IMR-90 (cell line): Measurements from ENCODE around the gene ASTN2. TPM values are rescaled to one million over a fixed set of nuclear protein-coding genes. Genes with fewer than 3 reads are reported as not detected.

Experiments used
- ATAC-seq: fragments of 200-7000 bp; cut with Tn5 transposase; 2 replicates; pipeline ENCODE4 v1.9.1; 2020; ENCODE audit warnings: low read depth, mild to moderate bottlenecking, moderate library complexity
- BruUV-seq: library from RNA; stranded (reverse); fragments of 400-500 nt; replicated peaks from 2 replicates; lab custom pipeline; 2021; lab: Mats Ljungman, UMichigan
- CTCF ChIA-PET: fragments of 300-600 bp; formaldehyde crosslinking; extraction: SDS; loops from one replicate; lab custom pipeline; 2021; ENCODE audit warnings: antibody characterized with exemption; lab: Yijun Ruan, JAX
- POLR2A ChIA-PET: fragments of 300-600 bp; sonication (Branson Sonifier 250); formaldehyde crosslinking; loops from one replicate; lab custom pipeline; 2022; ENCODE audit warnings: antibody characterized with exemption; ENCODE audit not compliant: unreplicated experiment; lab: Charles Lee
- DNase-seq: peaks from one replicate; pipeline ENCODE4 v3.0.0; 2013
- H2AFZ ChIP-seq: replicated peaks from 2 replicates; pipeline ENCODE3; 2013; ENCODE audit warnings: low read length, mild to moderate bottlenecking; ENCODE audit not compliant: poor library complexity
- H2AK5ac ChIP-seq: 2 replicates; pipeline ENCODE4 v1.6.1; 2013; ENCODE audit warnings: low read depth, low read length, inconsistent platforms
- H2AK9ac ChIP-seq: replicated peaks from 2 replicates; pipeline ENCODE3; 2013; ENCODE audit warnings: mild to moderate bottlenecking, low read depth, low read length, moderate library complexity; ENCODE audit not compliant: poor library complexity
- H2BK120ac ChIP-seq: 2 replicates; pipeline ENCODE4 v1.6.1; 2013; ENCODE audit warnings: low read depth, low read length, inconsistent platforms
- H2BK15ac ChIP-seq: 3 replicates; pipeline ENCODE4 v1.6.1; 2013; ENCODE audit warnings: low read depth, low read length, inconsistent platforms
- H2BK20ac ChIP-seq: 2 replicates; pipeline ENCODE4 v1.6.1; 2013; ENCODE audit warnings: low read depth, mild to moderate bottlenecking, inconsistent platforms, low read length, moderate library complexity
- H2BK5ac ChIP-seq: 2 replicates; pipeline ENCODE4 v1.6.1; 2013; ENCODE audit warnings: mild to moderate bottlenecking, low read depth, low read length, inconsistent platforms; ENCODE audit not compliant: poor library complexity, severe bottlenecking
- H3K14ac ChIP-seq: replicated peaks from 2 replicates; pipeline ENCODE4 v1.6.1; 2013; ENCODE audit warnings: low read depth, low read length, inconsistent platforms
- H3K18ac ChIP-seq: 2 replicates; pipeline ENCODE4 v1.6.1; 2013; ENCODE audit warnings: low read depth, low read length, control low read depth
- H3K23ac ChIP-seq: 2 replicates; pipeline ENCODE4 v1.6.1; 2013; ENCODE audit warnings: low read depth, low read length, inconsistent platforms
- H3K27ac ChIP-seq: 2 replicates; pipeline ENCODE4 v1.5.1; 2013; ENCODE audit warnings: mild to moderate bottlenecking, control low read depth, low read length; ENCODE audit not compliant: insufficient read depth
- H3K27me3 ChIP-seq: 2 replicates; pipeline ENCODE4 v1.6.1; 2013; ENCODE audit warnings: low read length; ENCODE audit not compliant: control insufficient read depth, insufficient read depth
- H3K36me3 ChIP-seq: 2 replicates; pipeline ENCODE4 v1.6.1; 2013; ENCODE audit warnings: low read length, mixed read lengths; ENCODE audit not compliant: control insufficient read depth, insufficient read depth
- H3K4ac ChIP-seq: 2 replicates; pipeline ENCODE4 v1.6.1; 2013; ENCODE audit warnings: low read depth, low read length, inconsistent platforms
- H3K4me1 ChIP-seq: 2 replicates; pipeline ENCODE4 v1.6.1; 2013; ENCODE audit warnings: low read length, mixed read lengths; ENCODE audit not compliant: control insufficient read depth, insufficient read depth
- H3K4me2 ChIP-seq: 2 replicates; pipeline ENCODE4 v1.6.1; 2013; ENCODE audit warnings: low read depth, mild to moderate bottlenecking, control low read depth, low read length, moderate library complexity
- H3K4me3 ChIP-seq: 2 replicates; pipeline ENCODE4 v1.5.1; 2013; ENCODE audit warnings: low read depth, mild to moderate bottlenecking, control low read depth, low read length, moderate library complexity; ENCODE audit not compliant: insufficient read depth
- H3K56ac ChIP-seq: 2 replicates; pipeline ENCODE4 v1.6.1; 2013; ENCODE audit warnings: low read length, inconsistent platforms; ENCODE audit not compliant: insufficient read depth; ENCODE audit errors: extremely low read depth
- H3K79me1 ChIP-seq, 2 experiments: 2 replicates each; pipeline ENCODE4 v1.6.1; 2013; ENCODE audit warnings: low read length in 2 of 2, inconsistent platforms in 1 of 2, low read depth in 1 of 2
- H3K9ac ChIP-seq: 2 replicates; pipeline ENCODE4 v1.6.1; 2013; ENCODE audit warnings: low read depth, low read length, control low read depth
- H3K9me1 ChIP-seq: 2 replicates; pipeline ENCODE4 v1.6.1; 2013; ENCODE audit warnings: low read length, inconsistent platforms; ENCODE audit not compliant: insufficient read depth
- H3K9me3 ChIP-seq: 2 replicates; pipeline ENCODE4 v1.6.1; 2013; ENCODE audit warnings: low read length; ENCODE audit not compliant: control insufficient read depth, insufficient read depth
- H4K20me1 ChIP-seq: 2 replicates; pipeline ENCODE4 v1.6.1; 2013; ENCODE audit warnings: low read length, inconsistent platforms; ENCODE audit not compliant: insufficient read depth
- H4K5ac ChIP-seq: 2 replicates; pipeline ENCODE4 v1.6.1; 2013; ENCODE audit warnings: mild to moderate bottlenecking, low read depth, low read length, control low read depth
- H4K8ac ChIP-seq, 2 experiments: 2 replicates each; pipeline ENCODE4 v1.6.1; 2013; ENCODE audit warnings: low read depth in 2 of 2, low read length in 2 of 2, control low read depth in 1 of 2, inconsistent platforms in 1 of 2
- H4K91ac ChIP-seq: 2 replicates; pipeline ENCODE4 v1.6.1; 2013; ENCODE audit warnings: low read depth, low read length, inconsistent platforms; ENCODE audit not compliant: insufficient read depth
- ELK1 ChIP-seq: fragments of 150-350 bp; IDR thresholded peaks from 2 replicates; pipeline ENCODE4 v1.6.1; 2016; ENCODE audit warnings: low read depth, mild to moderate bottlenecking, low read length, moderate library complexity, borderline replicate concordance
- POLR2A ChIP-seq: IDR thresholded peaks from 2 replicates; pipeline ENCODE4 v1.6.1; 2012; ENCODE audit warnings: mild to moderate bottlenecking, low read depth, low read length
- WGBS, 2 experiments: methylation state at CpG; one replicate each; pipeline versions ENCODE4 v1.1.5 to v1.1.7; 2013; ENCODE audit warnings: missing lambda C conversion rate in 2 of 2; ENCODE audit not compliant: insufficient read length in 1 of 2; ENCODE audit errors: extremely low coverage in 2 of 2; 5-methylcytosine and 5-hydroxymethylcytosine counted together
- dilution Hi-C: fragments of 300-500 bp; cut with HindIII; formaldehyde crosslinking; loops from one replicate; pipeline ENCODE4 v1.14.3; 2018; ENCODE audit warnings: low sequenced_read_pairs; ENCODE audit not compliant: unreplicated experiment
- in situ Hi-C: fragments of 300-500 bp; cut with MboI; formaldehyde crosslinking; loops from 3 replicates; pipeline ENCODE4 v1.14.3; 2019; ENCODE audit warnings: low sequenced_read_pairs, inconsistent platforms, mixed read lengths
- intact Hi-C: fragments of 100-400 bp; cut with micrococcal nuclease; formaldehyde crosslinking; loops from 2 replicates; pipeline ENCODE4 v1.10.0; 2022
- polyA plus RNA-seq, 3 experiments: library from polyadenylated mRNA; depleted of rRNA; stranded (reverse); fragments of >200 nt; gene quantifications; 2 replicates each; pipeline ENCODE4 v1.2.3, GENCODE V29; 2012; ENCODE audit warnings: low replicate concordance in 1 of 3
- total RNA-seq: library from RNA; depleted of rRNA; stranded (reverse); fragments of >200 nt; gene quantifications from 2 replicates; pipeline ENCODE4 v1.2.3, GENCODE V29; 2012

Gene ASTN2
- total and polyA plus RNA-seq, 2 of the 4 experiments (the other 2 are of a cell fraction) = 3.8 to 6.8 TPM

DNA sequence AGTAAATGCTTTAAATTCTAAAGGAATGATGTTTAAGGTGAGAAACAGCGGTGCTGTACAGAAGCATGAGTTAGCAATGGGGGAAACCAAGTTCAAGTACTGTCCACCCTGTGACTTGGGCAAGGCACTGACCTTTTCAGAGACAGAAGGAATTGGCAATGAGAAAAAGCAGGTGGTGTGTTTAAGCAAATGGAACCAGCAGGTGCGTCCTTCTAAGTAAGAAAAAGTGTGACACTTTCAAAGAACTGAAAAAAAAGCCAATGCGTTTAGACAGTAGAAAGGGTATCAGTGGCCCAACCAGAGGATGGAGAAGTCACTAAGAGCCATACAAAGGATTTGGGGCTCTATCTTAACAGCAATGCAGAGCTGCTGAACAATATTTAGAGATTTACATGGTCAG lies 1010.6 kb downstream of the ASTN2 start:
- Histone ChIP-seq H3K9ac (no peak overlapping the region), H3K36me3 (peaks cover 4% of the 10 kb centered on the region), H3K18ac (no peak overlapping the region), H3K56ac (no peak overlapping the region), H3K79me1 (no peaks in the 10 kb centered on the region), H2BK5ac (no peak overlapping the region), H2BK20ac (no peak overlapping the region), H3K27me3 (no peaks in the 10 kb centered on the region; the same call in 1 of the 2 replicates), H3K9me1 (no peaks in the 10 kb centered on the region), H4K5ac (no peak overlapping the region), H3K4ac (no peak overlapping the region), H2AFZ (no peak overlapping the region), H3K23ac (no peak overlapping the region), H4K20me1 (no peaks in the 10 kb centered on the region), H4K91ac (no peak overlapping the region), H3K4me2 (no peak overlapping the region), H2BK15ac (no peak overlapping the region), H3K27ac (no peak overlapping the region), H2AK9ac (no peak overlapping the region), H3K4me1 (no peaks in the 10 kb centered on the region), H2BK120ac (no peak overlapping the region), H3K4me3 (no peak overlapping the region), H2AK5ac (no peak overlapping the region), H3K14ac (no peak overlapping the region), H4K8ac (no peak overlapping the region), H3K9me3 (no peaks in the 10 kb centered on the region)
- ATAC-seq (no peak; the same call in 1 of the 2 replicates), DNase-seq (no peak)
- ChIA-PET CTCF (no interaction called here), POLR2A (no interaction called here)
- no TSS peak for BruUV-seq
- 85% methylated on average over 2 of the region's 3 CpGs; no CpG with 5 or more reads in 1 of the 2 experiments for WGBS, 2 experiments
- intact Hi-C loops = loop anchor here (2.0 to 10.0 kb wide), 2 partner anchors 169 to 251 kb away; no protein-coding TSS in a partner anchor
- dilution Hi-C loops = no loop called here
- TF ChIP-seq ELK1 (no peak), POLR2A (peak; percentile 23; the same call in 1 of the 2 replicates)
- in situ Hi-C loops = no loop called here
